ENCODE results near the gene FAM181A.

FAM181A gene

DNA sequence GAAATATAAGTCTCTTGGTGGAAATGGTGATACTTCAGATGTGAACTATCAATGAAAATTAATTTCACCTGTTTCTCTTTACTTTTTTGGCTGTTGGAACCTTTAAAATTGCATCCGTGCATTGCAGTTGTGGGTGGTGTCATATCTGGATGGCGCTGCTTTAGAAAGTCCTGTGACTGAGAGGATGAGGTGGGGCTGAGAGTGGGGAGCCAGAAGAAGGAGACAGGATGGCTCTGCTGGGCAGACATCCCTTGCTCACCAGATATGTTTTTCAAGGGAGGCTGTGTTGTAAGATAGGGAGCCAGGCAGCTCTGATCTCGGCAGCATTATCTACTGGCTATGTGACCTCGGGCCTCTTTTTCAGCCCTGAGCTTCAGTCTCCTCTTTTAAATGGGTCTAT lies 36.5 kb downstream of the FAM181A start:
- Mint-ChIP-seq H3K4me1 (peaks cover 83 to 99% of the 10 kb centered on the region in 2 donors), H3K4me3 (peak overlapping the region in 1 of 2 donors; percentile 33), H3K27me3 (no peaks in the 10 kb centered on the region), H3K36me3 (peaks cover 9 to 12% of the 10 kb centered on the region in 2 donors), H3K9me3 (peaks cover 7 to 8% of the 10 kb centered on the region in 2 donors), H3K27ac (peak overlapping the region; percentile 95)
- no peak for DNase-seq
- no peak for ATAC-seq (replicated peaks)

DNA sequence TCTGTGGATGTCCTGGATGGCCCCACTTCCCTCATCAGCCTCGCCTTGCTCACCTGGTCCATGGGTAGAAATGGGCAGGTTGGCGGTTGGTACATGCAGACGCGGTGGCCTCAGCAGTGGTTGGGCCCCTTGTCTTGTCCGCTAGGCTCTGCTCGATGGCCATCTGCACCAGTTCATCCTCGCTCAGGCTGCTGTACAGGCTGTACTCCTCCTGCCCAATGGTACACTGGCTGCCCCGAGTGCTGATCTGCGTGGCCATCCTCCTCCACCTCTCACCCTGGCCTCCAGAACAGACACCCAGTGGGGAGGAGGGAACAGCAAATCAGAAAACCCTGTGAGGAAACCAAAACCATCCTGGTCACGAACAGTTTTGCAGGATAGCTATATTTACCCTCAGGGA lies 37.1 kb downstream of the FAM181A start:
- Mint-ChIP-seq H3K9me3 (peaks cover 7 to 8% of the 10 kb centered on the region in 2 donors), H3K4me3 (no peak overlapping the region), H3K4me1 (peaks cover 83 to 99% of the 10 kb centered on the region in 2 donors), H3K27ac (peak overlapping the region; percentile 1), H3K36me3 (peaks cover 9 to 10% of the 10 kb centered on the region in 2 donors), H3K27me3 (no peaks in the 10 kb centered on the region)
- DNase-seq = no peak
- ATAC-seq (replicated peaks) = no peak

DNA sequence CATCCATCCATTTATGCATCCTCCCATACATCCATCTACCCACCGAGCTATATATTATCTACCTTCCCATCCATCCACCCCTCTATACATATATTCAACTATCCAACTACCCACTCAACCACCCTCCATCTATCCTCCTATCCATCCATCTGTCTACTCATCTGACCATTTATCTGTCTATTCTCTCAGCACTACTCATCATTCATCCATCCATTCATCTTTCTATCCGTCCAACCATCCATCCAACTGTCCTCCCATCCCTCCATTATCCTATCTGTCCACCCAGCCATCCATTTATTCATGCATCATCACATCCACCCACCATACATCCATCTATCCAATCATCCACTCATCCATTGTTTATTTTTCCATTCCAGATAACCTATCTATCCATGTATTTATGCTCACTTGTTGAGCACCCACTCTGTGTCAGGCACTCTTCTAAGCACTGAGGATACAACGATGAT lies 37.7 kb downstream of the FAM181A start:
- Mint-ChIP-seq H3K4me1 (peaks cover 78 to 99% of the 10 kb centered on the region in 2 donors), H3K27ac (peak overlapping the region; percentile 1)
- ATAC-seq (replicated peaks) = no peak

DNA sequence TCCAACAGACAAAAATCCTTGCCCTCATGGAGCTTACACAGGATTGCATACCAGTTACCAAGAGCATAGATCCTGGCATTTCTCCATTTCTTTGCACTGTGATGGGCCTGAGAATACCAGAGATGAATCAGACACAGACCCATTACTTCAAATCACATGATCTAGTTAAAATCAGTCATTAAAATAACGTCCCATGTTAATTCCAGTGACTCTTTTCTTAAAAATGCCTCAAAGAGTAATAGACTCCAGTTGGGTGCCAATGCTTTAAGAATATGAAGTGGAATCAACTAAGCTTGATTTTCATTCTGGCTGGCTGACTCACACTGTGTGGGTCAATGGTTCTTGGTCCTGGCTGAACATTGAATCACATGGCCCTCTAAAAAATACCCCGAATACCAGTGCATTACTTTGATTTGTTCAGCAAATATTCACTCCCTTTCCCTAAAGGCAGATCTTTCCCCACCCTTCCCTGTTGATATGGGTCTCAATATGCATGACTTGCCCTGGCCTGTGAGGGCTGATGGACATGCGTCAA lies 38.2 kb downstream of the FAM181A start:
- Mint-ChIP-seq H3K36me3 (peaks cover 6 to 8% of the 10 kb centered on the region in 2 donors), H3K9me3 (peaks cover 7 to 8% of the 10 kb centered on the region in 2 donors), H3K4me3 (no peak overlapping the region), H3K27me3 (no peaks in the 10 kb centered on the region), H3K27ac (peak overlapping the region; percentile 31), H3K4me1 (peaks cover 78 to 99% of the 10 kb centered on the region in 2 donors)
- ATAC-seq (replicated peaks) (no peak), DNase-seq (no peak)

More for the DNA sequence above, 37.7 kb downstream of the FAM181A start:
- DNase-seq = no peak
- Mint-ChIP-seq H3K27me3 (no peaks in the 10 kb centered on the region), H3K36me3 (peaks cover 6 to 8% of the 10 kb centered on the region in 2 donors), H3K9me3 (peaks cover 7 to 8% of the 10 kb centered on the region in 2 donors), H3K4me3 (peak overlapping the region; percentile 0 to 11)

DNA sequence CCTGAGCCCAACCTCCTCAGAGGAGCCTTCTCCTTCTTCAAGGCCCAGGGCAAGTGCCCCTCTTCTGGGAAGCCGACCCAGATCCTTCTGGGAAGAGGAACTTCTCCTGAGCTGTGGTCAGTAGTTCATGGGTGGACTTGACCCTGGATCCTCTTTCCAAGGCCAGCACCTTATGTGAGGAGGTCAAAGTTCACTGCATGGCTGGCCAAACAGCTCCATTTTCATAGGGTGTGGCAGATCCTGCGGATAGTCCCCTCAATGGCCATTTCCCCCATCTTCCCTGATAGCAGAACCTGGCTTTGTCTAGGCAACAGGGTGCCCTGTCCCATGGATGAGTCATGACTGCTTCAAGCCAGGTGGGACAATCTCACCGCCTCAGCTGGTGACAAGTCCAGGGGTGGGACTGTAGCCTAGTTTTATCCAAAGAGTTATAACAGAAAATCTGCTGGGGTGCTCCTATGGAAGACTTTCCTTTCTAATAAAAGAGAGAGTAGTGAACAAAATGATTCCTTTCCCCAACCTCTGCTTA lies 38.9 kb downstream of the FAM181A start:
- peaks cover 7 to 8% of the 10 kb centered on the region in 2 donors for H3K9me3 Mint-ChIP-seq
- DNase-seq (no peak), ATAC-seq (replicated peaks) (no peak)
- peak overlapping the region; percentile 31 for H3K27ac Mint-ChIP-seq
- no peak overlapping the region for H3K4me3 Mint-ChIP-seq
- H3K4me1 Mint-ChIP-seq = peaks cover 80 to 100% of the 10 kb centered on the region in 2 donors
- H3K27me3 Mint-ChIP-seq = no peaks in the 10 kb centered on the region
- peaks cover 6 to 8% of the 10 kb centered on the region in 2 donors for H3K36me3 Mint-ChIP-seq

DNA sequence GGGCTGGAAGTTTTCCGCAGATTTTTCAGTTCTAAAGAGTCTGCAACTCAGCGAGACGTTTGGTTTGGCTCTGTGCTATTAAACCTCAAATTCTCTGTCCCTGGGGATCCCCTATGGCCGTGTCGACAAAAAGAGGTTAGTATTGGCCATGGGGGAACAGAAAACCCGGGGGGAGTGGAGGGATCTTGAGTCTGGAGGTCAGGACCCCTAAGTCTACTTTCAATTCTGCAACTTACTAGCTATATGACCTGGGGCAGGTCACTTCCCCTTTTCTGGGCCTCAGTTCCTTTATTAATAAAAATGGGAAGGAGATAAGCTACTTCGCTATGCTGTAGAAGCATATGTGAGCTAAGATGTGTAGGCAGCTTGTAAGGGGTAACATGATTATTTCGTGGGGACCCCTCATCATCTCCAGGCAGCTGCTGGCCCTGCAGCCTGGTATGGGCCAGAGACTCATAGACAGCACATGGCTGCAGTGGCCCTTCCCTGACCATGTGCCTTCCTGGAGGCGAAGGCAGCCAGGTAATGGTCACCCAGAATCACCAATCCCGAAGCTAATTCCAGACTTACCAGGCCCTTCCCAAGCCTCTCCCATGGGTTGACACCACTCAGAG lies 40.6 kb downstream of the FAM181A start:
- Mint-ChIP-seq H3K9me3 (peaks cover 7 to 8% of the 10 kb centered on the region in 2 donors), H3K4me3 (peak overlapping the region; percentile 42 to 71), H3K4me1 (peaks cover 81 to 99% of the 10 kb centered on the region in 2 donors), H3K27ac (peak overlapping the region; percentile 89), H3K36me3 (peaks cover 6 to 8% of the 10 kb centered on the region in 2 donors), H3K27me3 (no peaks in the 10 kb centered on the region)
- ATAC-seq (replicated peaks) (peak; percentile 68 to 70), DNase-seq (peak; percentile 85)

DNA sequence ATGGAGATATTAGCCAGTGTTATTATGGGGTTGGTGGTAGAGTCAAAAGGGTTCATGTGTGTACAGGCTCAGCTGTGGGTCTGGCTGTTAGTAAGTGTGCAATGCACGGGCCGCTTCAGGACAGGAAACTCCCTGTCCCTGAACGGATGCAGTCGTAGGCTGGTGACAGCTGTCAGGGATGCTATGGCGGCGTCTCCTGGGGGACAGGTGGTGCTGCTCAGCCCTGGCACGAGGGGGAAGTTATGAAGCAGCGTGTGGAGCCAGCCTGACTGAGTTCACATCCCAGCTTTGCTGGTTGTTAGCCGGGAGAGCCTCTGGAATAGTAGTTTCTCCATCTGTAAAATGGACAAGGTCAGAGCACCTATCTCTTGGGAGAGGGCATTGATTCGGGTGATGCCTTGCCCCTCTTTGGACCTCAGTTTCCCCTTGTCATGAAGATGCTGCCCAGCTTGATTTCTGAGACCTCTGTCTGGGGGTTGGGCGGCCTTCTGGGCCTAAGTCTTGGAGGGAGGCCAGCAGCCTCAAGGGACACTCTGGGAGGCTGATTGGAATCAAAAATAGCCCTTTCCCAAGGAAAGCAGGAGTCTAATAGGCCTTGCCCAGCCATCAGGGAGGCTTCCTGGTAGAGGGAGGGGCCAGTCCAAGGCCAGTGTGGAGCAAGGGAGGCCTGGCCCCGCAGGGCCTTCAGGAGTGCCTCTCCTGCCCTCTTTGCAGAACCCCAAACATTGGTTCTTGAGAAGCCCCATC lies 42.1 kb downstream of the FAM181A start:
- DNase-seq (peak; percentile 65), ATAC-seq (replicated peaks) (peak; percentile 35 to 37)
- Mint-ChIP-seq H3K27ac (peak overlapping the region; percentile 91), H3K27me3 (peaks cover 7 to 8% of the 10 kb centered on the region in 2 donors), H3K9me3 (peaks cover 7 to 8% of the 10 kb centered on the region in 2 donors), H3K4me1 (peaks cover 68 to 88% of the 10 kb centered on the region in 2 donors), H3K36me3 (peaks cover 6 to 8% of the 10 kb centered on the region in 2 donors), H3K4me3 (peak overlapping the region; percentile 18 to 53)

DNA sequence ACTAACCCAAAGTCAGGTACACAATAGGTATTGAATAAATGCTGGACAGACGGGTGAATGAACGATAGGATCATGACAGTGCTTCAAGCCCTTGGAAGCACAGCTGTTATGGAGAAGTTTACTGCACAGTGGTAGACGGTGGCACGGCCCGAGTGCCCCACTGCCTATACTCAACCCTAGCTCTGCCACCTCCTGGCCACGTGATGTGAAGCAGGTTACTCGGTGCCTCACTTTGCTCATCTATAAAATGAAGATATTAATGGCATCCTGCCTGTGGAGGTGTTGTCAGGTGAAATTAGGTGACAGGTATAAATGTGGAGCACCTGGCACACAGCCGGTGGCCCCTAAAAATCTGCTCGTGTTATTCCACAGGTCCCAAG lies 43.4 kb downstream of the FAM181A start:
- Mint-ChIP-seq H3K27me3 (peaks cover 17 to 22% of the 10 kb centered on the region in 2 donors), H3K4me1 (peaks cover 64 to 82% of the 10 kb centered on the region in 2 donors), H3K4me3 (peak overlapping the region; percentile 80 to 85), H3K27ac (peak overlapping the region; percentile 96), H3K9me3 (peaks cover 0 to 1% of the 10 kb centered on the region in 2 donors), H3K36me3 (peaks cover under 1 to 5% of the 10 kb centered on the region in 2 donors)
- DNase-seq (peak; percentile 34), ATAC-seq (replicated peaks) (peak; percentile 49 to 55)

DNA sequence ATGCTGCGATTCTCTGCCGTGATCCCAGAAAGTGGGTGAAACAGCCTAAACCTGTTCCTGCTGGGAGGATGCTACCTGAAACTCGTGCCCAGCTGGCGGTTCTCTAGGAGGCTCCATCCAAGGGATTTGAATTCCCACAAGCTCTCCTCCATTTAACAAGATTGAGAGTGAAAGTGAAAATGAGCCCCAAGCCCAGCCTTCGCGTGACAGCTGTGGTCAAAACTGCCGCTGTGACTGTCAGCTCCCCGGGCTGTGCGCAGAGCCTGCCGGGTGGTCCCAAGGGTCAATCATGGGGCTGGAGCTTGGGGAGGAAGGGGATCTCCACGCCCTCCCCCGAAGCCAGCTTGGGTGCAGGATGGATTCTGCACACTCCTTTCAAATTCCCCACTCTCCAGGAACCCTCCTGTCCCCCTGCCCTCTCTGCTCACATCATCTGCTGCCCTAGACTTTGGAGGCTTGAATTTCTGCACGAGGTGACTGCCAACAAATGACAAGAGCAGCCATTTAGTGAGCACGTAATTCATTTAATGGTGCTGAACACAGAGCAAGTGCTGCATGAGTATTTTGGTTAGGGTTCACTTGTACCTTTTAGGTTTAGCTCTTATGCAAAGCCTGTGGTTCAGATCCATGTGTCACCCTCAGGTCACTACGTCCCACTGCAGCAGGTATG lies 44.0 kb downstream of the FAM181A start:
- peak overlapping the region; percentile 80 to 85 for H3K4me3 Mint-ChIP-seq
- H3K4me1 Mint-ChIP-seq = peaks cover 64 to 82% of the 10 kb centered on the region in 2 donors
- DNase-seq = peak; percentile 79
- no peaks in the 10 kb centered on the region for H3K9me3 Mint-ChIP-seq
- peaks cover 21 to 27% of the 10 kb centered on the region in 2 donors for H3K27me3 Mint-ChIP-seq
- peaks cover 4 to 9% of the 10 kb centered on the region in 2 donors for H3K36me3 Mint-ChIP-seq
- peak overlapping the region; percentile 96 for H3K27ac Mint-ChIP-seq
- peak; percentile 63 to 65 for ATAC-seq (replicated peaks)

DNA sequence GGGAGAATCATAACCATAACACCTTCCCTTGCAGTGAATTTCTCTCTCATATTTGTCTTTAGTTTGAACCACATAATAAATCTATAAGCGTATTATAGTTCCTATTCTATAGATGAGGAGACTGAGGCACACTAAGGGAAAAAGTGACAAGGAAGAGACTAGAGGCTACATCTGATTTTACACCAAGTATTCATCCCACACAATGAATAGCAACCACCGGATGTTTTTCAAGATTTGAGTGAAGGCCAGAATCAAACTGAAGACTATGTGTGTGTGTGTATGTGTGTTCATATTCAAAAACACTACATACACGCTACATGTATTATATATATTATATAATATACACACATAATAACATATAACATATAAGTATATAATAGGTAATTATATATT lies 44.5 kb downstream of the FAM181A start:
- Mint-ChIP-seq H3K4me1 (peaks cover 60 to 82% of the 10 kb centered on the region in 2 donors), H3K36me3 (peaks cover 5 to 10% of the 10 kb centered on the region in 2 donors), H3K27me3 (peaks cover 23 to 30% of the 10 kb centered on the region in 2 donors), H3K4me3 (peak overlapping the region in 1 of 2 donors; percentile 85), H3K27ac (peak overlapping the region; percentile 96), H3K9me3 (peaks cover 1% of the 10 kb centered on the region in 2 donors)
- no peak for DNase-seq
- ATAC-seq (replicated peaks) = no peak

DNA sequence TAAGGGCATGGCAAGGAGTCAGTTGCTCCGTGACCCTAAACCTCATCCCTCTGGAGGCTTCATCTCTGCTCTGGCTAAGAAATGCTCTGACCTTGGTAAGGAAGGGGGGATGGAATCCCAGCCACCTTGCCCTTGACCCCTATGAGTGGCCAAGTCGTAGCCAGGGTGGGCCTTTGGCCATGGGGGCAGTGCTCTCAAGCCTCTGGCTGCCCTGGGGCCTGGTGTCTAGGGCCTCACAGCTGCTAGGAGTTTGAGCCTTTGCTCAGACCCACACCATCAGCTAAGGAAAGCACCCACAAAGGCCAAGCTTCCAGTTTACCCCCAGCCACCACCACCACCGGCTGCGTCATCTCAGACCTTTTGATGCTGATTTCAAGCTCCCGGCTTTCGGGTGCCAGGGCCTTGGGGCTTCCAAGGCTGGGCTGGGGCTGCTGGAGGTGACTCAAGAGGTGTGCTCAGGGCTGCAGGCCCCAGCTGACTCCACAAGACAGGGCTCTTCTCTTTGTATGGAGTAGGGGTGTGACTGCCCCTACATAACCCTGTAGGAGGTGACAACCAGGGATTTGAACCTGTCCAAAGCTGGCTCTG lies 45.6 kb downstream of the FAM181A start:
- no peak for ATAC-seq (replicated peaks)

DNA sequence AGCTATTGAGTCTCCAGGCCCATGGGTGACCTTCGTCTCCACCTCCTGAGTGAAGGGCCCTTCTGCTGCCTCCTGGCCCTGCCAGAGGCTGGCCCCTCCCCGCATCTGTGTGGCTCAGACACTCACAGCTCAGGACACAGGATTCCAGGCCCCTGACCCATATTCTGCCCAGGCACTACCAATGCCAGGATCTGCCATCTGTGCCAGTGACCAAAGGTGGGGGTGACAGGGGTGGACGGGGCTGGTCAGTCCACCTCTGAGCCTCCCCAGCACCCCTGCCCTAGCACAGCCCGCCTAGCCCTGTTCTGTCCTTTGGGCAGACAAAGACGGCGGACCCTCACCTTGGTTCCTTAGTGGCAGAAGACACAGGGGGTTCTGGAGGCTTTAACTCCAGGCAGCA lies 46.5 kb downstream of the FAM181A start:
- Mint-ChIP-seq H3K27me3 (peaks cover 27 to 36% of the 10 kb centered on the region in 2 donors), H3K27ac (no peak overlapping the region)
- ATAC-seq (replicated peaks) = no peak

More for the DNA sequence above, 45.6 kb downstream of the FAM181A start:
- no peak for DNase-seq
- Mint-ChIP-seq H3K36me3 (peaks cover 13% of the 10 kb centered on the region in 2 donors), H3K4me1 (peaks cover 59 to 82% of the 10 kb centered on the region in 2 donors), H3K27me3 (peaks cover 27 to 36% of the 10 kb centered on the region in 2 donors), H3K4me3 (no peak overlapping the region), H3K9me3 (peaks cover 7% of the 10 kb centered on the region in 2 donors), H3K27ac (no peak overlapping the region)

DNA sequence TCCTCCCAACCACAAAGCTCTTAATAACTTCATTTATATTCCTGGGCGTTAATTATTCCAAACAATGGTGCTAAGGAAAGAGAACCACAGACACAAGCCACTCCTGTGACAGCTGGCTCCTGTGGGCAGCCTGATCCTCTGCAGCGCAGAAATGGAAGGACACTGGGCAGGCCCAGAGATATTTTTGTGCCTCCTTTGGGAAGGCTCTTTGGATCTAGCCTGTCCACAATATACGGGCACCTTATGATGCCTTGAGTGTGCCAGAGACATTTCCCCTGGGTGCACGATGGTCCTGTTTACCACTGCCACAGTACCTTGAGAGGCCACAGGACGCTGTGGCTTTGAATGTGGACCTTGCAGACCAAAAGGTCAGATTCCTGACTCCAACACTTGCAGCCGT lies 47.2 kb downstream of the FAM181A start:
- no peak overlapping the region for H3K4me3 Mint-ChIP-seq
- peaks cover 27 to 36% of the 10 kb centered on the region in 2 donors for H3K27me3 Mint-ChIP-seq
- H3K4me1 Mint-ChIP-seq = peaks cover 51 to 82% of the 10 kb centered on the region in 2 donors
- peaks cover 7 to 11% of the 10 kb centered on the region in 2 donors for H3K9me3 Mint-ChIP-seq
- H3K27ac Mint-ChIP-seq = peak overlapping the region; percentile 27
- ATAC-seq (replicated peaks) (no peak), DNase-seq (no peak)
- H3K36me3 Mint-ChIP-seq = peaks cover 16 to 17% of the 10 kb centered on the region in 2 donors

More for the DNA sequence above, 46.5 kb downstream of the FAM181A start:
- peaks cover 7 to 11% of the 10 kb centered on the region in 2 donors for H3K9me3 Mint-ChIP-seq
- H3K4me3 Mint-ChIP-seq = no peak overlapping the region
- DNase-seq = no peak
- H3K4me1 Mint-ChIP-seq = peaks cover 54 to 82% of the 10 kb centered on the region in 2 donors
- H3K36me3 Mint-ChIP-seq = peaks cover 16 to 17% of the 10 kb centered on the region in 2 donors
